GM23338 (cell line): ENCODE data around the gene SMG9. TPM values are rescaled to one million over a fixed set of nuclear protein-coding genes. Genes with fewer than 3 reads are reported as not detected.

ENCODE experiments used
- ATAC-seq: fragments of 200-7000 bp; cut with Tn5 transposase; 3 replicates; pipeline ENCODE4 v1.9.1; 2020
- DNase-seq: peaks from one replicate; pipeline ENCODE4 v3.0.0-alpha.2; 2015; ENCODE audit warnings: low spot score
- H2AFZ ChIP-seq: fragments of 200-600 bp; sonication (generic); 2 replicates; pipeline ENCODE4 v1.8.0; 2016; ENCODE audit warnings: antibody characterized with exemption, mild to moderate bottlenecking, moderate library complexity
- H3F3A ChIP-seq: fragments of 200-600 bp; sonication (generic); replicated peaks from 2 replicates; pipeline ENCODE4 v1.8.0; 2017; ENCODE audit warnings: antibody characterized with exemption, mixed run types, low read depth
- H3K27ac ChIP-seq: fragments of 200-600 bp; sonication (generic); 2 replicates; pipeline ENCODE4 v1.6.1; 2016; ENCODE audit warnings: low read depth
- H3K27me3 ChIP-seq: fragments of 200-600 bp; sonication (generic); 2 replicates; pipeline ENCODE4 v1.8.0; 2016; ENCODE audit warnings: mild to moderate bottlenecking, mixed run types, moderate library complexity; ENCODE audit not compliant: insufficient read depth
- H3K36me3 ChIP-seq: fragments of 200-600 bp; sonication (generic); 2 replicates; pipeline ENCODE4 v1.8.0; 2016; ENCODE audit warnings: mild to moderate bottlenecking; ENCODE audit not compliant: insufficient read depth
- H3K4me1 ChIP-seq: fragments of 200-600 bp; sonication (generic); 2 replicates; pipeline ENCODE4 v1.8.0; 2016; ENCODE audit warnings: mild to moderate bottlenecking, moderate library complexity; ENCODE audit not compliant: insufficient read depth
- H3K4me2 ChIP-seq: fragments of 200-600 bp; sonication (generic); 2 replicates; pipeline ENCODE4 v1.7.1; 2017; ENCODE audit warnings: mixed run types
- H3K4me3 ChIP-seq: fragments of 200-600 bp; sonication (generic); 2 replicates; pipeline ENCODE4 v1.6.1; 2016; ENCODE audit warnings: mixed run types
- H3K79me2 ChIP-seq: fragments of 200-600 bp; sonication (generic); replicated peaks from 2 replicates; pipeline ENCODE4 v1.8.0; 2017; ENCODE audit warnings: mild to moderate bottlenecking; ENCODE audit not compliant: insufficient read depth
- H3K9me2 ChIP-seq: fragments of 200-600 bp; sonication (generic); 2 replicates; pipeline ENCODE4 v1.8.0; 2017; ENCODE audit not compliant: insufficient read depth
- H4K20me1 ChIP-seq: fragments of 200-600 bp; sonication (generic); replicated peaks from 2 replicates; pipeline ENCODE4 v1.8.0; 2017; ENCODE audit warnings: mild to moderate bottlenecking; ENCODE audit not compliant: insufficient read depth
- H3K27ac Mint-ChIP-seq: 2 replicates; pipeline ENCODE4 v1.8.0; 2020; ENCODE audit warnings: inconsistent platforms, mild to moderate bottlenecking, moderate library complexity, mixed read lengths
- H3K27me3 Mint-ChIP-seq: 3 replicates; pipeline ENCODE4 v1.8.0; 2022; ENCODE audit warnings: low read depth, mild to moderate bottlenecking, moderate library complexity, mixed read lengths, inconsistent platforms; ENCODE audit not compliant: insufficient read depth, poor library complexity
- H3K36me3 Mint-ChIP-seq: 3 replicates; pipeline ENCODE4 v1.8.0; 2021; ENCODE audit warnings: low read depth, mild to moderate bottlenecking, inconsistent platforms, moderate library complexity, mixed read lengths
- H3K4me1 Mint-ChIP-seq: 3 replicates; pipeline ENCODE4 v1.8.0; 2020; ENCODE audit warnings: mild to moderate bottlenecking, inconsistent platforms, mixed read lengths
- H3K4me3 Mint-ChIP-seq: 3 replicates; pipeline ENCODE4 v1.8.0; 2021; ENCODE audit warnings: moderate library complexity, mild to moderate bottlenecking, inconsistent platforms, mixed read lengths
- H3K9me3 Mint-ChIP-seq: 3 replicates; pipeline ENCODE4 v1.8.0; 2020; ENCODE audit warnings: moderate library complexity, mild to moderate bottlenecking, inconsistent platforms, mixed read lengths
- CREB1 ChIP-seq: fragments of 250-450 bp; sonication (Bioruptor Pico); IDR thresholded peaks from 2 replicates; pipeline ENCODE4 v1.5.0; 2020; ENCODE audit warnings: low read depth, mild to moderate bottlenecking, moderate library complexity
- CTCF ChIP-seq, 2 experiments: fragments of 200-600 bp in 1 of 2; sonication (generic) in 1 of 2; conservative IDR thresholded peaks; 2 replicates each; pipeline versions ENCODE4 v1.5.1 to v1.6.1; 2016 to 2017; ENCODE audit warnings: antibody characterized with exemption in 2 of 2, low read depth in 2 of 2, mild to moderate bottlenecking in 2 of 2, moderate library complexity in 1 of 2
- ETS1 ChIP-seq: IDR thresholded peaks from 2 replicates; pipeline ENCODE4 v1.6.1; 2016; ENCODE audit warnings: antibody characterized with exemption
- EZH2 ChIP-seq: fragments of 200-600 bp; sonication (generic); IDR thresholded peaks from one replicate; pipeline ENCODE4 v1.8.0; 2017; ENCODE audit warnings: antibody characterized with exemption, mild to moderate bottlenecking, low read depth; ENCODE audit not compliant: unreplicated experiment
- EZH2phosphoT487 ChIP-seq: fragments of 200-600 bp; sonication (generic); IDR thresholded peaks from one replicate; pipeline ENCODE4 v1.8.1; 2018; ENCODE audit warnings: antibody characterized with exemption; ENCODE audit not compliant: unreplicated experiment
- JUNB ChIP-seq: IDR thresholded peaks from one replicate; pipeline ENCODE4 v1.6.1; 2016; ENCODE audit warnings: antibody characterized with exemption; ENCODE audit not compliant: unreplicated experiment
- NANOG ChIP-seq: IDR thresholded peaks from 2 replicates; pipeline ENCODE4 v1.6.1; 2016; ENCODE audit warnings: antibody characterized with exemption, borderline replicate concordance
- POLR2AphosphoS5 ChIP-seq: IDR thresholded peaks from 2 replicates; pipeline ENCODE4 v1.6.1; 2016; ENCODE audit warnings: antibody characterized with exemption, low read depth
- REST ChIP-seq: IDR thresholded peaks from one replicate; pipeline ENCODE4 v1.6.1; 2018; ENCODE audit warnings: antibody characterized with exemption; ENCODE audit not compliant: unreplicated experiment
- STAT1 ChIP-seq: IDR thresholded peaks from one replicate; pipeline ENCODE4 v1.6.1; 2016; ENCODE audit warnings: antibody characterized with exemption; ENCODE audit not compliant: unreplicated experiment
- ZNF114 ChIP-seq: fragments of 250-450 bp; sonication (Bioruptor Pico); IDR thresholded peaks from 2 replicates; pipeline ENCODE4 v1.5.0; 2020; ENCODE audit warnings: mild to moderate bottlenecking, moderate library complexity
- ZNF331 ChIP-seq: fragments of 250-450 bp; sonication (Bioruptor Pico); IDR thresholded peaks from 2 replicates; pipeline ENCODE4 v1.5.0; 2020; ENCODE audit warnings: low read depth, mild to moderate bottlenecking, moderate library complexity
- ZNF462 ChIP-seq: fragments of 250-450 bp; sonication (Bioruptor Pico); IDR thresholded peaks from 2 replicates; pipeline ENCODE4 v1.5.0; 2020; ENCODE audit warnings: mild to moderate bottlenecking, moderate library complexity
- polyA plus RNA-seq: library from polyadenylated mRNA; unstranded; fragments of >200 nt; fragmentation: Nextera tagmentation; extraction: Ambion mirVana; gene quantifications from 2 replicates; pipeline ENCODE4 v1.2.1, GENCODE V29; 2016
- total RNA-seq: library from RNA; depleted of rRNA; stranded (reverse); fragments of >200 nt; shearing (Covaris generic); gene quantifications from 2 replicates; pipeline ENCODE4 v1.2.3, GENCODE V29; 2014

SMG9 gene
- total and polyA plus RNA-seq, 2 experiments from 2014 or later, result 13.2 to 14.0 TPM

- Histone ChIP-seq H3K27ac (no peak overlapping the region), H2AFZ (no peak overlapping the region), H3K79me2 (peaks cover 19% of the 10 kb centered on the region), H3K4me3 (no peak overlapping the region), H3K9me2 (no peaks in the 10 kb centered on the region), H3F3A (0 out of 2 replicates have a peak, but pooled peaks cover 3% of the 10 kb centered on the region), H3K4me1 (peaks cover 6% of the 10 kb centered on the region; the same call in 1 of the 2 replicates), H3K27me3 (no peaks in the 10 kb centered on the region), H3K4me2 (no peak overlapping the region), H3K36me3 (no peaks in the 10 kb centered on the region; the same call in 1 of the 2 replicates), H4K20me1 (no peaks in the 10 kb centered on the region; the same call in 1 of the 2 replicates)
- Mint-ChIP-seq H3K36me3 (peaks cover 55% of the 10 kb centered on the region), H3K27me3 (peaks cover 11% of the 10 kb centered on the region), H3K4me1 (peaks cover 4% of the 10 kb centered on the region; the same call in 2 of the 3 replicates), H3K9me3 (no peaks in the 10 kb centered on the region), H3K27ac (no peak overlapping the region), H3K4me3 (no peak overlapping the region)
- no peak for DNase-seq
- no peak for ATAC-seq
- TF ChIP-seq EZH2phosphoT487 (no peak), JUNB (no peak), CREB1 (no peak), ZNF462 (no peak), STAT1 (no peak), EZH2 (no peak), POLR2AphosphoS5 (no peak), REST (no peak), ETS1 (no peak), ZNF331 (no peak), ZNF114 (CRISPR knock-in tag) (no peak), NANOG (no peak), CTCF (conservative IDR thresholded peaks at IDR 0.05; ENCODE audit: low read depth in 2 of 2) (no peak)
Measured at GRCh38 chr19:43749898-43750297, 4.9 kb downstream of the SMG9 start.
